CD1c-positive myeloid dendritic cell (primary cell): ENCODE results near the gene KCNAB2.
A peak's percentile ranks its signal among the peaks of the same experiment; 100 is the strongest.

ENCODE experiments used
- DNase-seq: peaks from one replicate; pipeline ENCODE4 v3.0.0-alpha.2; 2016; ENCODE audit errors: extremely low spot score

KCNAB2 gene

GRCh38 chr1:6129313-6129712 lies 83.6 kb downstream of the KCNAB2 start:
- DNase-seq, result no peak

DNA sequence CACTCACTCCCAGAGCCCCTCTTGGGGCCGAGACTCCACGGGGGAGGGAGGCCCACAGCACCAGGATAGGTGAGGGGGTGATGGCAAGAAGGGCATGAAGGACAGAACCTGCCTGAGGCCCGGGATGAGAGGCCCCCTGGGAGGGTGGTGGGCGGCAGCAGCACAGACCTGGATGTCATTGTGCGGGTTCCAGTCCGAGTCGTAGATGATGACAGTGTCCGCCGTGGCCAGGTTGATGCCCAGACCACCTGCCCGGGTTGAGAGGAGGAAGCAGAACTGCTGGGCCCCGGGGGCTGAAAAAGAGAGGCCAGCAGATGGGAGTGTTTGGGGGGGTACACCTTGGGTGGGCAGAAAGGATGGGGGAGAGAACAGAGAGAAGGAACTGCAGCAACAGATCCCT lies 84.3 kb downstream of the KCNAB2 start:
- no peak for DNase-seq

GRCh38 chr1:6130596-6130995 lies 84.9 kb downstream of the KCNAB2 start:
- no peak for DNase-seq

GRCh38 chr1:6131561-6131960 lies 85.9 kb downstream of the KCNAB2 start:
- no peak for DNase-seq

DNA sequence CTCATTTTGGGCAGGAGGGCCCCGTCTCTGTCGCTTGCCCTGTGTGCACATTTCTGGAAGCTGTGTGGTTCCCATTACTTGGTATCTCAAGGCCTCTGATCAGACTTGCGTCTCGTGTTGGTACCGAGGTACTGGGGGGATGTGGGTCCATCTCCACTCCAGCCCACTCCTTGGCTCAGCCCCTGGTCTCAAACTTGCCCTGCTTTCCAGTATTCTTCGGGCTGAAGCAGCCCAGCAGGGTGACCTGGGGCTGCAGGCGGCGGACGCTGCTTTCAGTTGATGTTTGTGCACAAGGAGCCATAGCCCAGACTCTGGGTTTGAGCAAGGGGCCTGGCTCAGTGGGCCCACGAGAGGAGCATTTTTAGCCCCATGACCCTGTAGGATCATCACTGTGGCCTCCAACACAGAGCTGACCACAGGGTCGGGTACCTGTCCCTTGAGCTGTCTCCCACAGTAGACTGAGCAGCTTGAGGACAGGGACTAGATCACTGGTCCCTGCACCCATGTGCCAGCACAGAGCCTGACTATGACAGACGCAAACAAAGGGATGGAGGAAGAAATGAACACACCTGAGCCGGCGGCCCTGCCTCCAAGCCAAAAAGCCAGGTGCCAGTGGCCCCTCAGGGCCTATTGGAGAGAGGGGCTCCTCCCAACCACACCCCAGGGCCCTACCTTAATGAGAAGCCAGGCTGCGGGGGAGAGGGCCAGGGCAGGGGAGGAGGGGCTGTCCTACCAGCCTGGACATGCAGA lies 87.6 kb downstream of the KCNAB2 start:
- DNase-seq, result no peak

DNA sequence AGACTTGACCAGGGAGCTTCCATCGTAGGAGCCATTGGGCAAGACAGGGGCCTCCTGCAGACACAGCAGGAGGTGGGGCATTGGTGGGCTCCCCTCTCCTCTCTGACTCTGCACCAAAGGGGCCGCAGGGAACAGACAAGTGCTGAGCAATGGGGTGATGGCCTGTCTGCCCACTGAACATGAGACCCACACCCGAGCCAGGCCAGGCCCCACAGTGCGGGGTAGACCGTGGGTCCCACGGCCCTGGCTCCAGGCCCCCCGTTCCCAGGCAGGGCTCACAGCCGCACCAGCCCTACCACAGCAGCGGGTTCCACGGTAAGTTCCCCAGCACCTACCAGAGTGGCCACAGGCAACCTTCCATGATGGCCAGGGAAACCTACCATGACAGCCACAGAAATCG lies 88.5 kb downstream of the KCNAB2 start:
- DNase-seq, result no peak

DNA sequence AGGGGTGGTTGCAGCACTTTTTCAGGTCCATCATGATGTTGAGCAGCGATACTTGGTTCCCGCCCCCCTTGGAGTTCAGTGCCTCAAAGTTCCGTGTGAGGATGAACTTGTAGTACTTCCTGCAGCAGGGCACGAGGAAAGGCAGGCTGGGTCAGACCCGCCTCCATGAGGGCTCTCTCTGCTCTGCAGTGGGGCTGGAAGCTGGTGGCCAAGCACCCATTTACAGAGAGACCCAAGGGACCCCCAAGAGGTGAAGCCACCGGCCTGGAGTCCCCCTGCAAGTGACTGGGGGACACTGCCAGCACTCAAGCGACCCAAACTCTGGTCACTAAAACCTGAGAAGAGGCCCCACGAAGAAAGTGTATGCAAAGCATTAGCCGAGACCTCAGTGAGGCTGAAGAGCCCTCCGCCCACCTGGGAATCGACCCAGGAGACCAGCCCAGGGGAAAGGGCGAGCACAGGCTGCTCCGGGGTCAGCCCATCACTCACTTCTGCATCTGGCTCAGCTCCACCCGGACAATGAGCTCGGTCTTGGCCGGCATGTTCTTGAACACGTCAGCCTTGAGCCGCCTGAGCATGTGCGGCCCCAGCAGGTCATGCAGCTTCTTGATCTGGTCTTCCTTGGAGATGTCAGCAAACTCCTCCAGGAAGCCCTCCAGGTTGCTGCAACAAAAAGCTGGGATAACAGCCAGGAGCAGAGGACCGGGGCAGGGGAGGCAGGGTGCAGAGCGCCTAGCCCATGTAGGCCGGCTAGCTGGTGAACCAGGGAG lies 89.2 kb downstream of the KCNAB2 start:
- DNase-seq, result no peak

GRCh38 chr1:6136516-6137220 lies 91.0 kb downstream of the KCNAB2 start:
- DNase-seq, result no peak

- no peak for DNase-seq
Measured at GRCh38 chr1:6137758-6138157, 92.1 kb downstream of the KCNAB2 start.

- DNase-seq, result no peak
Measured at GRCh38 chr1:6140413-6140812, 94.7 kb downstream of the KCNAB2 start.

DNA sequence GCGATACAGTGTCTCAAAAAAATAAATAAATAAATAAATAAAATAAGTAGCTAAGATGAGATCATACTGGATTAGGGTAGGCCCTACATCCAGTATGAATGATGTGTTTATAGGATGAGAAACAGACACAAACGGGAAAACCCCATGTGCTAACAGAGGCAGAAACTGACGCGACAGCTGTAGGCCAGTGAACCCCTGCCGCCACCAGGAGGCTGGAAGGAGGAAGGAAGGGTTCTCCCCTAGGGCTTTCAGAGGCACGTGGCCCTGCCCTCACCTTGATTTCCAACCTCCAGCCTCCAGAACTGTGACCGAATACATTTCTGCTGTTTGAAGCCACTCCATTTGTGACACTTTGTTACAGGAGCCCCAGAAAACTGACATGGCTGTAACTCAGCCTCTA lies 95.9 kb downstream of the KCNAB2 start:
- peak; percentile 11 for DNase-seq

- DNase-seq, result no peak
Measured at GRCh38 chr1:6142036-6142621, 96.4 kb downstream of the KCNAB2 start.

- DNase-seq, result no peak
Measured at GRCh38 chr1:6142734-6143133, 97.0 kb downstream of the KCNAB2 start.

DNA sequence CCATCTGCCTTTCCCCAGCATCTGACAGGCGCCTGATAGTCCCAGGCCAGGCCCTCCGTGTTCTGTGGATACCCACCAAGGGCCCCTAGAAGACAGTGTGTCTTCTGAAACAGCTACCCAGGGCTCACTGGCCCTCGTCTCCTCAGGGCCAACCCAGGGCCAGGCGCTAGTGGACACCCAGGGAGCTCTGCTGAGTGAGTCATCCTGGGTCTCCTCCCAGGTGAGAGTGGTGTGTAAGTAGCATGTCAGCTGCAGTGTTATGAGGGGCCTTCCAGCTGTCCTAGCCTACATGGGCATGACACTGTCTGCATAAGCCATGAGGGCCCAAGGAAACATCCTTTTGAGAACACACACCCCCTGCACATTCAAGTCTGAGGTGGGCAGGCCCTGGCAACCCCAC lies 97.7 kb downstream of the KCNAB2 start:
- no peak for DNase-seq

- DNase-seq, result no peak
Measured at GRCh38 chr1:6144175-6144574, 98.5 kb downstream of the KCNAB2 start.

GRCh38 chr1:6144647-6145395 lies 99.1 kb downstream of the KCNAB2 start:
- no peak for DNase-seq

DNA sequence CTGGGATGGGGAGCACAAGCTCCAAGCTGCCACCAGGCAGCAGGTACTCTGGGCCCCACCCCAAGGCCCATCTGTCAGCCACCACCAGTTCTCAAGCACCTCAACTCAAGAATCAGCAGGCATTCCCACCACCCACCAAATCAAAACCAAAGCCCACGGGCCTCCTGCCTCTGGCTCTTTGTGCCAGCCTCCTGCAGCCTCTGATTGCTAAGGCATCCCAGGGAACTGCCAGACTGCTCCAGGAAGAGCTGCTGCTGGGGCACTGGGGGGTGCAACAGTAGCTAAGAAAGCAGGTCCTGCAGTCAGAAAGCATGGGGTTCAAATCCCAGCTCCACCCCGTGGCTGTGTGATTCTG lies 99.7 kb downstream of the KCNAB2 start:
- no peak for DNase-seq

- DNase-seq, result no peak
Measured at GRCh38 chr1:6145864-6146410, 100.2 kb downstream of the KCNAB2 start.

- peak; percentile 61 for DNase-seq
Measured at GRCh38 chr1:6148497-6149241, 103.0 kb downstream of the KCNAB2 start.

DNA sequence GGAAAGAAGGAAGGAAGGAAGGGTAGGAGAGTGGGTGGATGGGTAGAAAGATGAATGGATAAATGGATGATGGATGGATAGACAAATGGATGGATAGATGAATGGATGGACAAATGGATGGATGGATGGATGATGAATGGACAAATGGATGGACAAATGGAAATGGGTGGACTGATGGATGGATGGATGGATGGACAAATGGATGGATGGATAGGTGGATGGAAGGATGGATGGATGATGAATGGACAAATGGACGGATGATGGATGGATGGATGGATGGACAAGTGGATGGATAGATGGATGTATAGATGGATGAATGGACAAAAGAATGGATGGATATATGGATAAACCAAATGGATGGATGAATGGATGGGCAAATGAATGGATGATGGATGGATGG lies 103.9 kb downstream of the KCNAB2 start:
- no peak for DNase-seq
